GM19438 (cell line): ENCODE measurements around the gene ADGRG6.
"Not testable (repeated sequence)": the region's sequence is repeated elsewhere in the genome, so short reads cannot be mapped to it uniquely, and the experiment has no call there.

ENCODE experiments used
- ATAC-seq: cut with Tn5 transposase; IDR thresholded peaks from one replicate; pipeline ENCODE4 v1.9.1; 2021; ENCODE audit warnings: low read depth; ENCODE audit not compliant: unreplicated experiment

The ADGRG6 gene

GRCh38 chr6:142400495-142400894 lies 98.7 kb downstream of the ADGRG6 start:
- ATAC-seq, result no peak

- no peak for ATAC-seq
Measured at GRCh38 chr6:142401838-142402237, 100.0 kb downstream of the ADGRG6 start.

GRCh38 chr6:142404751-142405150 lies 102.9 kb downstream of the ADGRG6 start:
- ATAC-seq, result no peak

- ATAC-seq, result no peak
Measured at GRCh38 chr6:142406131-142406530, 104.3 kb downstream of the ADGRG6 start.

GRCh38 chr6:142407685-142408273 lies 106.0 kb downstream of the ADGRG6 start:
- no peak for ATAC-seq

- no peak for ATAC-seq
Measured at GRCh38 chr6:142408409-142408808, 106.6 kb downstream of the ADGRG6 start.

GRCh38 chr6:142409794-142410193 lies 108.0 kb downstream of the ADGRG6 start:
- ATAC-seq, result no peak

- no peak for ATAC-seq
Measured at GRCh38 chr6:142411145-142411544, 109.3 kb downstream of the ADGRG6 start.

- ATAC-seq, result no peak
Measured at GRCh38 chr6:142412241-142412640, 110.4 kb downstream of the ADGRG6 start.

- no peak for ATAC-seq
Measured at GRCh38 chr6:142412658-142413057, 110.9 kb downstream of the ADGRG6 start.

- ATAC-seq, result no peak
Measured at GRCh38 chr6:142413111-142413510, 111.3 kb downstream of the ADGRG6 start.

GRCh38 chr6:142414462-142415250 lies 112.8 kb downstream of the ADGRG6 start:
- no peak for ATAC-seq

GRCh38 chr6:142416179-142416578 lies 114.4 kb downstream of the ADGRG6 start:
- ATAC-seq, result no peak

- no peak for ATAC-seq
Measured at GRCh38 chr6:142416686-142417085, 114.9 kb downstream of the ADGRG6 start.

GRCh38 chr6:142417331-142417750 lies 115.5 kb downstream of the ADGRG6 start:
- no peak for ATAC-seq

- ATAC-seq, result no peak
Measured at GRCh38 chr6:142419071-142419470, 117.3 kb downstream of the ADGRG6 start.

- ATAC-seq, result no peak
Measured at GRCh38 chr6:142420802-142421201, 119.0 kb downstream of the ADGRG6 start.

- ATAC-seq, result no peak
Measured at GRCh38 chr6:142421285-142422117, 119.7 kb downstream of the ADGRG6 start.

GRCh38 chr6:142426444-142427132 lies 124.8 kb downstream of the ADGRG6 start:
- not testable (repeated sequence) for ATAC-seq

- ATAC-seq, result not testable (repeated sequence)
Measured at GRCh38 chr6:142428468-142428867, 126.7 kb downstream of the ADGRG6 start.

- no peak for ATAC-seq
Measured at GRCh38 chr6:142429195-142429594, 127.4 kb downstream of the ADGRG6 start.
